GM21723 (cell line): ENCODE measurements around the gene C1orf146.
"Not testable (repeated sequence)": the region's sequence is repeated elsewhere in the genome, so short reads cannot be mapped to it uniquely, and the experiment has no call there.

Experiments
- ATAC-seq: cut with Tn5 transposase; IDR thresholded peaks from one replicate; pipeline ENCODE4 v1.9.1; 2021; ENCODE audit warnings: mild to moderate bottlenecking, moderate library complexity; ENCODE audit not compliant: unreplicated experiment

Gene C1orf146, protein sequence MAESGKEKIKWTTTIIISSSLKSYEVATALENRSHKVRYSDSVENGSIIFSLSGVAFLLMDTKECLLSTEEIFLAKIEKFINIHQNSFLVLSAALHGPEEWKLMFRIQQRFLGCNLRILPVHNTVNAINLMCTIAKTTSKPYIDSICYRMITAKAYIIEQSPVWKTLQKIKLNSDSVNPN

DNA sequence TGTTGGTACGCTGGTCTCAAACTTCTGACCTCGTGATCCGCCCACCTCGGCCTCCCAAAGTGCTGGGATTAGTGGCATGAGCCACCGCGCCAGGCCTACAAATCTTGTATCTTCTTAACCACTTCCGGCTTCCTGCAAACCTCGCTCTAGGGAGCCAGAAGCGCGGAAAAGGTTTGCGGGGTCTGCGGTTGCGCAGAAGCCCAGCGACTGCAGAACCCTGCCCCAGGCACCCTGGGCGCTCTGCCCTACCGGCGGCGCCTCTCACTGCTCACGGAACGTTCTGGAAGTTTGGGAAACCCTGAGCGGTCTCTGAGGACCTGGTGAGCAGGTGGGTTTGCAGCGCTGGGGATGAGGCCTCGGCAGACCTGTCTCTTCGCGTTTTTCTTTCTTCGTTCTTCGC, at the start of gene C1orf146:
C1orf146 (plus strand) TSS at position 195 of the 400 bp plus-strand sequence. CDS start 13,506 bp downstream, outside the sequence.
- no peak for ATAC-seq

DNA sequence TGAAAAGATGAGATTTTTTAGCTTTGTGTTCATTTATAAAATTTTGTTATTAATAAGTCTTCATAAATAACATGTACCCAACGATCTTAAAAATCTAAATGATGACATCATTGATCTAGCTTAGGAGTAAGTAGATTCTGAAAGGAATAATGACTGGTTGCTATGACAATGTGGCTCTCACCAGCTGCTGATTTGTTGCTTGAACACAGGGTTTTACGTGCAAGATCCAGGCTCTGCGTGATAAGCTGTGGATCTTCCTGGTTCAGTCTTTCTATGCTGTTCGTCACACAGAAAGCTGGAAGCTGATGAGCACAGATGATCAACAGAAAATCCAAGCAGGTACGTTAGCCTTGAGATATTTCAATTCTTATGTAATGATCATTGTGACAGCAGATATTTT, 49.1 kb upstream of the C1orf146 start:
- no peak for ATAC-seq

DNA sequence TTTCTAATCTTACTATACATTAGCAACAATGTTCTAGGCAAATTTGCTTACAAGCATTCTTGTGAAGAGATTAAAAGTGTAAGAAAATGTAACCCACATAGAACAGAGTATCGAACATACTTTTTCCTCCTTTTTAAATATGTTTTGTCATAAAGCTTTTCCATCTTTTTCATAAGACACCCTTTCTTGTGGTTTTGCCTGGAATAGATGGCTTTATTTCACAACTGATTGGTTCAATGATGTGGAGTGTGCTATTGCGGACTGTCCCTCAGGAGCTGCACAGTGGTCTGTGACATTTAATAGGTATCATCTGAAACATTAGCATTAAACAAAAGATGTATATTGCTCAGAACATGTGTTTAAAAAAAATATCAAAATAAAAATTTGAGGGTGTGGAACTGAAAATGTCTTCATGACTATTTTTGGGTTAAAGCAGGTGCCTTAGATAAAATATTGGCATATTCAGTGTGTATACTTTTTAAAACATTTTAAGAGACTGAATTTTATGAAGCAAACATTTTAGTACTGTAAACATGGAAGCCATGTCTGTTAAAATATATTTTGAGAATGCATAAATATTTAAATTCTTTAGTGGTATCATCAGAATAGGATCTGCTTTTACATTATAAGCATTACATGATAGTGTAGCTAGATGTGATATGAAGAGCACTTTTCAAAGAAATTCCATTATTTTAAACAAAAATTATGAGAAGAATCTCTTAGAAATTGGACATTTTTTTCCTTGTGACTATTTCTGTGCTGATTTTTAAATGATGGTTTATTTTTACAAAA, 48.3 kb upstream of the C1orf146 start:
- no peak for ATAC-seq

- ATAC-seq, result no peak
Measured at GRCh38 chr1:92184632-92185031, 33.1 kb upstream of the C1orf146 start.

- no peak for ATAC-seq
Measured at GRCh38 chr1:92186081-92186480, 31.6 kb upstream of the C1orf146 start.

- ATAC-seq, result no peak
Measured at GRCh38 chr1:92188436-92189255, 29.1 kb upstream of the C1orf146 start.

DNA sequence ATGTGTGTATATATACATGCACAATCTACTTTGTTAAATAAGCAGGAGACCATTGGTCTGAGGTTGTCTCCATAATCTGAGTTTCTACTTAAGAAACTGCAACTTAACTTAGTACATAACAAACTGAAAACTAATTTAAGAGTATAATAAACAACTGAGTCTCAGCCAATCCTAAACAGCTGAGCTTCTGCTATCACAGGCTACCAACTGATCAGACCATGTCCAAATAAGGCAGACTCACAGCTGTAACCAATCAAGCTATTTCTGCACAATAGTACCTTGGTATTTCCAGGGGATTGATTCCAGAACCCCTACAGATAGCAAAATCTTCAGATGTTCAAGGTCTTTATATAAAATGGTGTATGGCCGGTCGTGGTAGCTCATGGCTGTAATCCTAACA, 26.0 kb upstream of the C1orf146 start:
- no peak for ATAC-seq

DNA sequence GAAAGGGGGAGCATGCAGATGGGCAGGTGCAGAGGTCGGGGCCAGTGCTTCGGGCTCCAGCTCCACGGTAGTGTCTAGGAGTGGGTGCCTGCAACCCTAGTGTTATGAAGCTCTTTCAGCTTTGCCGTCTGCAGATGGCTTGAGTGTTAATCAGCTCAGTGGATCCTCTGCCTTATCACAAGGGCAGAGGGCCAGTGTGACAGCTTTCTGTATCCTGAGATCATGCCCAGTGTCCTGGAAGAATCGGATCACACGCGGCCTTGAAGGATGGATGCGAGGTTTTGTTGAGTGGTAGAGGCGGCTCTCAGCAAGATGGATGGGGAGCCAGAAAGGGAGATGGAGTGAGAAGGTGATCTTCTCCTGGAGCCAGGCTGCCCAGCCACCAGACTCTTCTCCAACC, 25.5 kb upstream of the C1orf146 start:
- no peak for ATAC-seq

- ATAC-seq, result no peak
Measured at GRCh38 chr1:92194511-92194910, 23.2 kb upstream of the C1orf146 start.

- ATAC-seq, result no peak
Measured at GRCh38 chr1:92201973-92202372, 15.7 kb upstream of the C1orf146 start.

DNA sequence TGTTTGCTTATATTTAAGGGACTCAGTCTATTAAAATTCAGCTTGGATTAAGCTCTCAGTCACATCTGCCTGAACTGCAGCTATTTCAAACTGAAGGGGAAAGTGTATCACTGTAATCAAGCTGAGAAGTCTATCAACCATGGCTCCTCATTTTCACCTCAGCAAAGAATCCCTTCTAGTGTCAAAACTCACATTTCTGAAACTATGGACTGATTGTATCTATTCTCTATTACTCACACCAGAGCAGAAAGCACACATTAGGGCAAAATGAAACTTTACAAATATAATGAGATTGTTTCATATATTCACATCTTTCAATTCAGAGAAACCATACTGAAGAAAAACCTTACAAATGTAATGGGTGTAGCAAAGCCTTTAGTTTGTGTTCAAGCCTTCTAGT, 14.6 kb upstream of the C1orf146 start:
- ATAC-seq, result no peak

DNA sequence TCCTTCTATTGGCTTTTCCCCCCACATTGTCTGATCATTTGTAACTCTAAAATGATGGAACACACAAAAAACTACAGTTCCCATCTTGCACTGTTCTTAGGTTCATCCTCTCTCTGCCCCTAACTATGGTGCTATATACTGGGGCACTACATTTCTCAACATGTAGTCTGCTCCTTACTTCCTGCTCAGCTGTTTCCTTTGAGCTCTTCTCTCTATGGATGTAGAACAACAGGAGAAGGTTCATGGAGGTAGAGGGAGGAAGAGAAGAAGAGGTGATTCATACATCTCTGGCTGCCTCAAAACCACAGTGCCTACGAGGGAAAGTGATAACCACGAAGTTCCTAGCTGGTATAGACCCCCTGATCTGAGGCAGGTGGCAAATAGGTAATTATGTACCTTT, 7.0 kb upstream of the C1orf146 start:
- ATAC-seq, result no peak

- ATAC-seq, result no peak
Measured at GRCh38 chr1:92211166-92211565, 6.5 kb upstream of the C1orf146 start.

DNA sequence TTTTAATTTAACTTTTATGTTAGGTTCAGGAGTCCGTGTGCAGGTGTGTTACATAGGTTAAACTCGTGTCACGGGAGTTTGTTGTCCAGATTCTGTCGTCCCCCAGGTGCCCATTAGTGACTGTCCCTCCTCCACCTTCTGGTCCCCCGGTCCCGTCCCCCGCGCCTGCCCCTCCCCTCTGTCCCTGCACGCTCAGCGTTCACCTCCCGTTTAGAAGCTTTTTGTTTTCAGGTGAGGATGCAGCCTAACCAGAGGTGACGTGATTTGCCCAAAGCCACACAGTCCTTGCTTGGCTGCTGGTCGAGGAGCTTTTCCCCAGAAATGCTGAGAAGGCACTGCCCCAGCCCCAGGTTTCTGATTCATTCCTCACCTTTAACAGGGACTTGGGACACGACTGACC, 844 bp downstream of the C1orf146 start:
- no peak for ATAC-seq

DNA sequence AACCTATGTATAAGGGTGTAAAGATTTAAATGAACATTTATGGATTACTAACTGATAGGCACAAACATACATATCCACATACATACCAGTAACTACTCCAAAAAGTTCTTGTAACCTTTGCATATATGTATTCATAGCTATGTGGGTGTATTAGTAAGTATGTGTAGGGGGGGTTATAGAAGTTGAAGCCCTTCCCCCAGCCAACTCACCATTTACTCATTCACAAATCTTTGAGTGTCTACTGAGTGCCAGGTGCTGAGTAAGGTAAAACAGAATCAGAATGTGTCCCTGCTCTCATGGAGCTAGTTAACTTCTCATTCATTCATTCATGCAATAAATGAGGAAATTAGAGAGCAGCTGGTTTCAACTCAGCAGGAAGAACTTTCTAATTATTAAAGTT, 1.3 kb downstream of the C1orf146 start:
- ATAC-seq, result no peak

- no peak for ATAC-seq
Measured at GRCh38 chr1:92228401-92228800, 10.7 kb downstream of the C1orf146 start.

DNA sequence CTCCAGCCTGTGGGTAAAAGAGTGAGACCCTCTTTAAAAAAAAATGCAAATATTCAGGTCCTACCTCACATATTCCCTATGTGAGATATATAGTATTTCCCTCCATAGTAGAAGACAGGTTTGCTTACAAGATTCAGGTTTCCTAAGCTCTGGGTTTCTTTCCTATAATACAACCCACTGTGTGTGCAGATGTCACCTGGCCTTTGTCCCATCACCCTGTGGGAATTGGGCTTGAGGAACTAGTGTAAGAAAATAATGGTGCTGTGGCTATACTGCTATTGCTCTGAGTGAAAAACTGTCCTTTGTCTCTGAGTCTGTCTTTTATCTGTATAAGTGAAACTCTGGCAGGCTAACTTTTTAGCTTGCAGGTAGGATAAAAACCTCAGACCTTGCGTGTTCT, 13.0 kb downstream of the C1orf146 start:
- ATAC-seq, result no peak

DNA sequence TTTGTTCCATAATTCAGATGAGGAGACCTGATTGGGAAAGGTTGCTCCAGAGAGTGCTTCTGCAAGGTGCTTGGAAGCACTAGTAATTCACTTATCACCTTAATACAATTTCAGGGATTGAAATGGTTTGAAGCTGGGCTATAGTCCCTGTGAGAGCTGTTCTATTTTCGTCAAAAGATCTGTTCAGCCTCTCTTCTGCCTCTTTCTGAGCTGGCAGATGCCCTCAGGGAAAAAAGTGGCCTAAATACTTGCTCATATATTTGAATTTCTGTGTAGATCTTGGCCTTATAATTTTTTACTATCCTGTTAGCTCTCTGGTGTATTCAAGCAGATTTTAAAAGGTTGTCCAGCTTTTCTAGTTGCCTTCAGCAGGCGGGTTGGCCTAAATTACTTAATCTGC, 22.3 kb downstream of the C1orf146 start:
- ATAC-seq, result no peak

- ATAC-seq, result no peak
Measured at GRCh38 chr1:92244376-92244775, 26.7 kb downstream of the C1orf146 start.

- not testable (repeated sequence) for ATAC-seq
Measured at GRCh38 chr1:92254714-92255113, 37.0 kb downstream of the C1orf146 start.

DNA sequence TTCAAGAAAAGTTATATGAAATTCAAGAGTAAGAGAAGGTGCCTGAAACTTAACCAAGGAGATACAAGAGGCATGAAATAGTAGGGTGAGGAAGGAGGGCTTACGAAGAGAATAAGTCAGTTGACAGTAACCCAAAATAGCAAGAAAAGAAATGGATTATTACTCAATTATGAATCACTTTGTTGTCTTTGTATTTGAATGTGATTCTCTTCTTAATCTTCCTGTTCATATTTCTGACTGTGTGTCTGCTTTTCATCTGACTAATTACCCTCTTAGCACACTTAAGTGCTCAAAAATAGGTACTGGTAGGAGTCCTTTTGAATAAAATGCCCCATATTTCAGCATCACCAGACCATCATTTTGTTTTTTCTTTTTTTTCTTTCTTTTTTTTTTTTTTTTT, 41.6 kb downstream of the C1orf146 start:
- no peak for ATAC-seq

- ATAC-seq, result no peak
Measured at GRCh38 chr1:92262516-92262915, 44.8 kb downstream of the C1orf146 start.
